LNCAP (cell line): ENCODE measurements around the gene MIEF1.

Experiments used
- CTCF ChIP-seq: fragments of 450-650 bp; IDR thresholded peaks from 2 replicates; pipeline ENCODE4 v1.5.1; 2017; ENCODE audit warnings: mild to moderate bottlenecking

The MIEF1 gene

GRCh38 chr22:39480557-39480956 lies 21.5 kb upstream of the MIEF1 start:
- no peak for TF ChIP-seq CTCF

- TF ChIP-seq CTCF = no peak
Observed at GRCh38 chr22:39481054-39481453, 21.0 kb upstream of the MIEF1 start.

GRCh38 chr22:39481595-39481994 lies 20.5 kb upstream of the MIEF1 start:
- TF ChIP-seq CTCF = no peak

GRCh38 chr22:39482768-39483167 lies 19.3 kb upstream of the MIEF1 start:
- TF ChIP-seq CTCF = no peak

GRCh38 chr22:39486951-39487825 lies 14.9 kb upstream of the MIEF1 start:
- TF ChIP-seq CTCF = no peak

GRCh38 chr22:39487826-39488520 lies 14.1 kb upstream of the MIEF1 start:
- TF ChIP-seq CTCF = no peak

- TF ChIP-seq CTCF = no peak
Observed at GRCh38 chr22:39488563-39489083, 13.5 kb upstream of the MIEF1 start.
